Measurements from ENCODE around the gene RSBN1.
"Not testable (repeated sequence)": the region's sequence is repeated elsewhere in the genome, so short reads cannot be mapped to it uniquely, and the experiment has no call there.

DNA sequence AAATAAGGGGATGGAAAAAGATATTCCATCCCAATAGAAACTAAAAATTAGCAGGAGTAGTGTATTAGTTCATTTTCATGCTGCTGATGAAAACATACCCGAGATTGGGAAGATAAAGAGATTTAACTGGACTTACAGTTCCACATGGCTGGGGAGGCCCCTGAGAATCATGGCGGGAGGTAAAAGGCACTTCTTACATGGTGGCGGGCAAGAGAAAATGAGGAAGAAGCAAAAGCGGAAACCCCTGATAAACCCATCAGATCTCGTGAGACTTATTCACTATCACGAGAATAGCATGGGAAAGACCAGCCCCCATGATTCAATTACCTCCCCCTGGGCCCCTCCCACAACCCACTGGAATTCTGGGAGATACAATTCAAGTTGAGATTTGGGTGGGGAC is 94.8 kb downstream of the RSBN1 start:
- not testable (repeated sequence) for TF ChIP-seq ZNF660 (tag by site-specific recombination; IDR thresholded peaks at IDR 0.05); ZNF266 (tag by site-specific recombination; IDR thresholded peaks at IDR 0.05; ENCODE audit: low read depth); ZNF239 (tag by site-specific recombination; IDR thresholded peaks at IDR 0.05); ZNF138 (tag by site-specific recombination; IDR thresholded peaks at IDR 0.05; ENCODE audit: borderline replicate concordance); HOXA7 (CRISPR knock-in tag; IDR thresholded peaks at IDR 0.05; ENCODE audit: borderline replicate concordance); ZNF747 (tag by site-specific recombination; IDR thresholded peaks at IDR 0.05); ZNF274 (IDR thresholded peaks at IDR 0.05; ENCODE audit: low read length); ZNF274 (tag by site-specific recombination; IDR thresholded peaks at IDR 0.05; ENCODE audit: borderline replicate concordance); ZNF670 (tag by site-specific recombination; IDR thresholded peaks at IDR 0.05; ENCODE audit: low read depth)
- TF ChIP-seq, protein P1, sequence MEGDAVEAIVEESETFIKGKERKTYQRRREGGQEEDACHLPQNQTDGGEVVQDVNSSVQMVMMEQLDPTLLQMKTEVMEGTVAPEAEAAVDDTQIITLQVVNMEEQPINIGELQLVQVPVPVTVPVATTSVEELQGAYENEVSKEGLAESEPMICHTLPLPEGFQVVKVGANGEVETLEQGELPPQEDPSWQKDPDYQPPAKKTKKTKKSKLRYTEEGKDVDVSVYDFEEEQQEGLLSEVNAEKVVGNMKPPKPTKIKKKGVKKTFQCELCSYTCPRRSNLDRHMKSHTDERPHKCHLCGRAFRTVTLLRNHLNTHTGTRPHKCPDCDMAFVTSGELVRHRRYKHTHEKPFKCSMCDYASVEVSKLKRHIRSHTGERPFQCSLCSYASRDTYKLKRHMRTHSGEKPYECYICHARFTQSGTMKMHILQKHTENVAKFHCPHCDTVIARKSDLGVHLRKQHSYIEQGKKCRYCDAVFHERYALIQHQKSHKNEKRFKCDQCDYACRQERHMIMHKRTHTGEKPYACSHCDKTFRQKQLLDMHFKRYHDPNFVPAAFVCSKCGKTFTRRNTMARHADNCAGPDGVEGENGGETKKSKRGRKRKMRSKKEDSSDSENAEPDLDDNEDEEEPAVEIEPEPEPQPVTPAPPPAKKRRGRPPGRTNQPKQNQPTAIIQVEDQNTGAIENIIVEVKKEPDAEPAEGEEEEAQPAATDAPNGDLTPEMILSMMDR (tag by site-specific recombination; IDR thresholded peaks at IDR 0.05) = not testable (repeated sequence)
- TF ChIP-seq, protein P2, sequence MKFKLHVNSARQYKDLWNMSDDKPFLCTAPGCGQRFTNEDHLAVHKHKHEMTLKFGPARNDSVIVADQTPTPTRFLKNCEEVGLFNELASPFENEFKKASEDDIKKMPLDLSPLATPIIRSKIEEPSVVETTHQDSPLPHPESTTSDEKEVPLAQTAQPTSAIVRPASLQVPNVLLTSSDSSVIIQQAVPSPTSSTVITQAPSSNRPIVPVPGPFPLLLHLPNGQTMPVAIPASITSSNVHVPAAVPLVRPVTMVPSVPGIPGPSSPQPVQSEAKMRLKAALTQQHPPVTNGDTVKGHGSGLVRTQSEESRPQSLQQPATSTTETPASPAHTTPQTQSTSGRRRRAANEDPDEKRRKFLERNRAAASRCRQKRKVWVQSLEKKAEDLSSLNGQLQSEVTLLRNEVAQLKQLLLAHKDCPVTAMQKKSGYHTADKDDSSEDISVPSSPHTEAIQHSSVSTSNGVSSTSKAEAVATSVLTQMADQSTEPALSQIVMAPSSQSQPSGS (tag by site-specific recombination; IDR thresholded peaks at IDR 0.05; ENCODE audit: low read depth) = not testable (repeated sequence)
- TF ChIP-seq, protein P3, sequence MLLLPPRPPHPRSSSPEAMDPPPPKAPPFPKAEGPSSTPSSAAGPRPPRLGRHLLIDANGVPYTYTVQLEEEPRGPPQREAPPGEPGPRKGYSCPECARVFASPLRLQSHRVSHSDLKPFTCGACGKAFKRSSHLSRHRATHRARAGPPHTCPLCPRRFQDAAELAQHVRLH (tag by site-specific recombination; IDR thresholded peaks at IDR 0.05) = not testable (repeated sequence)
- TF ChIP-seq, protein P4, sequence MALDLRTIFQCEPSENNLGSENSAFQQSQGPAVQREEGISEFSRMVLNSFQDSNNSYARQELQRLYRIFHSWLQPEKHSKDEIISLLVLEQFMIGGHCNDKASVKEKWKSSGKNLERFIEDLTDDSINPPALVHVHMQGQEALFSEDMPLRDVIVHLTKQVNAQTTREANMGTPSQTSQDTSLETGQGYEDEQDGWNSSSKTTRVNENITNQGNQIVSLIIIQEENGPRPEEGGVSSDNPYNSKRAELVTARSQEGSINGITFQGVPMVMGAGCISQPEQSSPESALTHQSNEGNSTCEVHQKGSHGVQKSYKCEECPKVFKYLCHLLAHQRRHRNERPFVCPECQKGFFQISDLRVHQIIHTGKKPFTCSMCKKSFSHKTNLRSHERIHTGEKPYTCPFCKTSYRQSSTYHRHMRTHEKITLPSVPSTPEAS (tag by site-specific recombination; IDR thresholded peaks at IDR 0.05) = not testable (repeated sequence)
- TF ChIP-seq, protein P5, sequence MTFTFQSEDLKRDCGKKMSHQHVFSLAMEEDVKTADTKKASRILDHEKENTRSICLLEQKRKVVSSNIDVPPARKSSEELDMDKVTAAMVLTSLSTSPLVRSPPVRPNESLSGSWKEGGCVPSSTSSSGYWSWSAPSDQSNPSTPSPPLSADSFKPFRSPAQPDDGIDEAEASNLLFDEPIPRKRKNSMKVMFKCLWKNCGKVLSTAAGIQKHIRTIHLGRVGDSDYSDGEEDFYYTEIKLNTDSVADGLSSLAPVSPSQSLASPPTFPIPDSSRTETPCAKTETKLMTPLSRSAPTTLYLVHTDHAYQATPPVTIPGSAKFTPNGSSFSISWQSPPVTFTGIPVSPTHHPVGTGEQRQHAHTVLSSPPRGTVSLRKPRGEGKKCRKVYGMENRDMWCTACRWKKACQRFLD (tag by site-specific recombination; IDR thresholded peaks at IDR 0.05) = not testable (repeated sequence)

Data from HEK293 (cell line).